Astrocyte of the cerebellum (primary cell): ENCODE measurements around the gene TPO.

Experiments used
- DNase-seq: peaks from one replicate; pipeline ENCODE4 v3.0.0-alpha.2; 2011; ENCODE audit warnings: low read depth
- H3K4me3 ChIP-seq: 2 replicates; pipeline ENCODE4 v1.5.1; 2011; ENCODE audit warnings: mild to moderate bottlenecking, low read depth, low read length, moderate library complexity
- CTCF ChIP-seq: IDR thresholded peaks from 2 replicates; pipeline ENCODE4 v1.5.1; 2012; ENCODE audit warnings: low read length, low read depth, moderate library complexity, mild to moderate bottlenecking; ENCODE audit errors: missing control alignments
- in situ Hi-C: cut with HindIII; loops from 2 replicates; pipeline ENCODE4 v1.10.0; 2017; ENCODE audit warnings: low sequenced_read_pairs

The TPO gene

GRCh38 chr2:1546901-1547300, 133.6 kb downstream of the TPO start:
- in situ Hi-C loops: no loop called here
- H3K4me3 ChIP-seq: no peak overlapping the region
- peak; percentile 22 for TF ChIP-seq CTCF
- no peak for DNase-seq

- in situ Hi-C loops: no loop called here
- no peak for DNase-seq
- TF ChIP-seq CTCF: no peak
- no peak overlapping the region for H3K4me3 ChIP-seq
These were observed 135.8 kb downstream of the TPO start for GRCh38 chr2:1548910-1549673.

- in situ Hi-C loops: loop anchor here (5.0 to 25.0 kb wide), 2 partner anchors 267 to 863 kb away; partner anchors contain the start of gene TMEM18
These were observed 136.8 kb downstream of the TPO start for GRCh38 chr2:1550076-1550475.

GRCh38 chr2:1550658-1551316, 137.5 kb downstream of the TPO start:
- DNase-seq: no peak
- H3K4me3 ChIP-seq: no peak overlapping the region
- in situ Hi-C loops: loop anchor here (5.0 to 25.0 kb wide), 2 partner anchors 267 to 863 kb away; partner anchors contain the start of gene TMEM18
- peak; percentile 95 for TF ChIP-seq CTCF

More at GRCh38 chr2:1550076-1550475, 136.8 kb downstream of the TPO start:
- no peak for DNase-seq
- TF ChIP-seq CTCF: no peak
- no peak overlapping the region for H3K4me3 ChIP-seq

- no peak for TF ChIP-seq CTCF
- no peak for DNase-seq
- no peak overlapping the region for H3K4me3 ChIP-seq
- in situ Hi-C loops: loop anchor here (5.0 to 25.0 kb wide), 2 partner anchors 265 to 865 kb away; partner anchors contain the start of gene TMEM18
These were observed 138.6 kb downstream of the TPO start for GRCh38 chr2:1551905-1552304.

- H3K4me3 ChIP-seq: no peak overlapping the region
- TF ChIP-seq CTCF: no peak
- in situ Hi-C loops: loop anchor here (5.0 to 25.0 kb wide), 2 partner anchors 265 to 865 kb away; partner anchors contain the start of gene TMEM18
- no peak for DNase-seq
These were observed 139.3 kb downstream of the TPO start for GRCh38 chr2:1552611-1553010.
